NCI-H460 (cell line): ENCODE results near the gene TKTL1. TPM values are rescaled to one million over a fixed set of nuclear protein-coding genes. Genes with fewer than 3 reads are reported as not detected.
A peak's percentile ranks its signal among the peaks of the same experiment; 100 is the strongest.

Experiments used
- DNase-seq: peaks from one replicate; pipeline ENCODE4 v3.0.0-alpha.2; 2016; ENCODE audit warnings: low read depth; ENCODE audit errors: extremely low read depth
- total RNA-seq: library from RNA; depleted of rRNA; stranded (reverse); fragments of >200 nt; shearing (Covaris generic); gene quantifications from 2 replicates; pipeline ENCODE4 v1.2.3, GENCODE V29; 2014; rRNA removed

TKTL1 gene
- total RNA-seq, 1 experiment from 2014 or later = not detected

GRCh38 chrX:154373340-154374306 is 78.0 kb downstream of the TKTL1 start:
- DNase-seq = peak; percentile 58

- no peak for DNase-seq
These were observed 78.9 kb downstream of the TKTL1 start, which contains the start of gene FLNA for GRCh38 chrX:154374313-154375155. Gene FLNA (minus strand): TSS chrX:154374634. CDS start chrX:154371245, 3,389 bp downstream.

- no peak for DNase-seq
These were observed 79.5 kb downstream of the TKTL1 start for GRCh38 chrX:154375156-154375504.

- DNase-seq = no peak
These were observed 81.2 kb downstream of the TKTL1 start for GRCh38 chrX:154376774-154377173.

GRCh38 chrX:154378059-154378798 is 82.6 kb downstream of the TKTL1 start:
- no peak for DNase-seq

GRCh38 chrX:154378799-154379568 is 83.4 kb downstream of the TKTL1 start, which contains the start of gene EMD:
Gene EMD (plus strand): TSS chrX:154379295. CDS start chrX:154379485, 190 bp downstream.
- DNase-seq = peak; percentile 98

GRCh38 chrX:154379569-154379951 is 84.0 kb downstream of the TKTL1 start:
- no peak for DNase-seq

Other genes starting within 250 kb of the TKTL1 start
- 33.0 and 38.2 TPM in 2 replicates for gene MECP2, start 198.1 kb upstream of the TKTL1 start, total RNA-seq
- not detected in 2 replicates for gene OPN1LW, start 151.6 kb upstream of the TKTL1 start, total RNA-seq
- gene OPN1MW, start 113.2 kb upstream of the TKTL1 start, total RNA-seq = not detected in 2 replicates
- not detected in 2 replicates for gene OPN1MW2, start 76.0 kb upstream of the TKTL1 start, total RNA-seq
- not detected in 2 replicates for gene OPN1MW3, start 38.2 kb upstream of the TKTL1 start, total RNA-seq
- gene TEX28, start 671 bp upstream of the TKTL1 start, total RNA-seq = not detected in 2 replicates
- 901 and 1,031 TPM in 2 replicates for gene FLNA, start 78.8 kb downstream of the TKTL1 start, total RNA-seq
- 85.8 and 98.2 TPM in 2 replicates for gene EMD, start 83.5 kb downstream of the TKTL1 start, total RNA-seq
- 5,948 and 7,043 TPM in 2 replicates for gene RPL10, start 102.6 kb downstream of the TKTL1 start, total RNA-seq
- 45.8 and 48.9 TPM in 2 replicates for gene DNASE1L1, start 113.5 kb downstream of the TKTL1 start, total RNA-seq
- gene TAFAZZIN, start 115.7 kb downstream of the TKTL1 start, total RNA-seq = 43.7 and 53.6 TPM in 2 replicates
- 99.0 and 105 TPM in 2 replicates for gene ATP6AP1, start 132.9 kb downstream of the TKTL1 start, total RNA-seq
- 99.9 and 117 TPM in 2 replicates for gene GDI1, start 141.4 kb downstream of the TKTL1 start, total RNA-seq
- 62.2 and 67.5 TPM in 2 replicates for gene FAM50A, start 148.3 kb downstream of the TKTL1 start, total RNA-seq
- gene PLXNA3, start 162.5 kb downstream of the TKTL1 start, total RNA-seq = 6.5 and 7.1 TPM in 2 replicates
- 35.4 and 45.5 TPM in 2 replicates for gene LAGE3, start 183.5 kb downstream of the TKTL1 start, total RNA-seq
- gene UBL4A, start 190.8 kb downstream of the TKTL1 start, total RNA-seq = 93.2 and 97.7 TPM in 2 replicates
- 27.9 and 34.8 TPM in 2 replicates for gene SLC10A3, start 194.8 kb downstream of the TKTL1 start, total RNA-seq
- gene FAM3A, start 220.4 kb downstream of the TKTL1 start, total RNA-seq = 42.1 and 44.3 TPM in 2 replicates